HepG2 (cell line): ENCODE results near the gene ZSWIM5.

Source experiments
- CBX1 ChIP-seq: IDR thresholded peaks from one replicate; pipeline ENCODE4 v1.6.1; 2016; ENCODE audit warnings: antibody characterized with exemption, low read depth
- DNMT1 ChIP-seq: sonication (generic); formaldehyde crosslinking; IDR thresholded peaks from 2 replicates; pipeline ENCODE4 v1.5.1; 2020; ENCODE audit warnings: mild to moderate bottlenecking, missing genetic modification reagents
- FOSL1 ChIP-seq: sonication (generic); formaldehyde crosslinking; IDR thresholded peaks from 2 replicates; pipeline ENCODE4 v1.9.0; 2021; ENCODE audit warnings: missing genetic modification reagents, borderline replicate concordance
- NFYB ChIP-seq: sonication (generic); formaldehyde crosslinking; IDR thresholded peaks from 2 replicates; pipeline ENCODE4 v1.4.0; 2020; ENCODE audit warnings: missing genetic modification reagents
- POGZ ChIP-seq: sonication (generic); formaldehyde crosslinking; IDR thresholded peaks from 2 replicates; pipeline ENCODE4 v1.4.0; 2020; ENCODE audit warnings: mild to moderate bottlenecking, missing genetic modification reagents
- TCF7L2 ChIP-seq: IDR thresholded peaks from 2 replicates; pipeline ENCODE4 v1.6.1; 2011; ENCODE audit warnings: mild to moderate bottlenecking, low read depth, low read length, moderate library complexity
- TOE1 ChIP-seq: sonication (generic); formaldehyde crosslinking; IDR thresholded peaks from 2 replicates; pipeline ENCODE4 v1.4.0; 2020; ENCODE audit warnings: mild to moderate bottlenecking, missing genetic modification reagents
- ZNF253 ChIP-seq: sonication (generic); formaldehyde crosslinking; IDR thresholded peaks from 2 replicates; pipeline ENCODE4 v1.8.0; 2022; ENCODE audit warnings: mild to moderate bottlenecking, missing genetic modification reagents, borderline replicate concordance
- ZNF737 ChIP-seq: sonication (generic); formaldehyde crosslinking; IDR thresholded peaks from 2 replicates; pipeline ENCODE4 v1.5.0; 2020; ENCODE audit warnings: missing genetic modification reagents, mild to moderate bottlenecking, borderline replicate concordance
- TF ChIP-seq, protein P1 (sequence below): sonication (generic); formaldehyde crosslinking; IDR thresholded peaks from 2 replicates; pipeline ENCODE4 v1.8.1; 2022; ENCODE audit warnings: low read depth, mild to moderate bottlenecking, missing genetic modification reagents

DNA sequence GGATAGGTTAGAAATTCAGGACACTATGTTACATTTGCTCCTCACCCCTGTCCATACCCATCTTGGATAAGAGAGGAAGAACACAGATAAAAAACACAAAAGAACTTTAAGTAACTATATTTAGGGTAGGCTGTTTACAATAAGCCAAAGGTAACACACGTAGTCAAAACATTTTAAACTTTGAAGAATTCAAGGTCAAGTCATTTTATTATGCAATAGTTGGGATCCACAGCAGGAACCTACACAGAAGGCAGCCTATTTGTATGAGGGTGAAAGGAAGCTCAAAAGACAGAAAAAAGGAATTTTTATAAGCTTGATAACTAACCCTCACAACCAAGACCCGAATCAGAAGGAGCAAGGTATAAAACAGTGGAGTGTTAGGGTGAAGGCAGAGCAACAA, 89.6 kb downstream of the ZSWIM5 start:
- TF ChIP-seq DNMT1 = no peak
- no peak for TF ChIP-seq ZNF253 (CRISPR knock-in tag)
- TF ChIP-seq TCF7L2 = no peak
- no peak for TF ChIP-seq FOSL1 (CRISPR knock-in tag)
- TF ChIP-seq POGZ (CRISPR knock-in tag) = no peak
- no peak for TF ChIP-seq CBX1
- no peak for TF ChIP-seq TOE1 (CRISPR knock-in tag)
- no peak for TF ChIP-seq NFYB (CRISPR knock-in tag)
- TF ChIP-seq ZNF737 (CRISPR knock-in tag) = no peak
- TF ChIP-seq, protein P1, sequence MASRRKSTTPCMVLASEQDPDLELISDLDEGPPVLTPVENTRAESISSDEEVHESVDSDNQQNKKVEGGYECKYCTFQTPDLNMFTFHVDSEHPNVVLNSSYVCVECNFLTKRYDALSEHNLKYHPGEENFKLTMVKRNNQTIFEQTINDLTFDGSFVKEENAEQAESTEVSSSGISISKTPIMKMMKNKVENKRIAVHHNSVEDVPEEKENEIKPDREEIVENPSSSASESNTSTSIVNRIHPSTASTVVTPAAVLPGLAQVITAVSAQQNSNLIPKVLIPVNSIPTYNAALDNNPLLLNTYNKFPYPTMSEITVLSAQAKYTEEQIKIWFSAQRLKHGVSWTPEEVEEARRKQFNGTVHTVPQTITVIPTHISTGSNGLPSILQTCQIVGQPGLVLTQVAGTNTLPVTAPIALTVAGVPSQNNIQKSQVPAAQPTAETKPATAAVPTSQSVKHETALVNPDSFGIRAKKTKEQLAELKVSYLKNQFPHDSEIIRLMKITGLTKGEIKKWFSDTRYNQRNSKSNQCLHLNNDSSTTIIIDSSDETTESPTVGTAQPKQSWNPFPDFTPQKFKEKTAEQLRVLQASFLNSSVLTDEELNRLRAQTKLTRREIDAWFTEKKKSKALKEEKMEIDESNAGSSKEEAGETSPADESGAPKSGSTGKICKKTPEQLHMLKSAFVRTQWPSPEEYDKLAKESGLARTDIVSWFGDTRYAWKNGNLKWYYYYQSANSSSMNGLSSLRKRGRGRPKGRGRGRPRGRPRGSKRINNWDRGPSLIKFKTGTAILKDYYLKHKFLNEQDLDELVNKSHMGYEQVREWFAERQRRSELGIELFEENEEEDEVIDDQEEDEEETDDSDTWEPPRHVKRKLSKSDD (CRISPR knock-in tag) = no peak
